Measurements from ENCODE around the gene CKLF.
"Not testable (repeated sequence)": the region's sequence is repeated elsewhere in the genome, so short reads cannot be mapped to it uniquely, and the experiment has no call there.

Gene CKLF

DNA sequence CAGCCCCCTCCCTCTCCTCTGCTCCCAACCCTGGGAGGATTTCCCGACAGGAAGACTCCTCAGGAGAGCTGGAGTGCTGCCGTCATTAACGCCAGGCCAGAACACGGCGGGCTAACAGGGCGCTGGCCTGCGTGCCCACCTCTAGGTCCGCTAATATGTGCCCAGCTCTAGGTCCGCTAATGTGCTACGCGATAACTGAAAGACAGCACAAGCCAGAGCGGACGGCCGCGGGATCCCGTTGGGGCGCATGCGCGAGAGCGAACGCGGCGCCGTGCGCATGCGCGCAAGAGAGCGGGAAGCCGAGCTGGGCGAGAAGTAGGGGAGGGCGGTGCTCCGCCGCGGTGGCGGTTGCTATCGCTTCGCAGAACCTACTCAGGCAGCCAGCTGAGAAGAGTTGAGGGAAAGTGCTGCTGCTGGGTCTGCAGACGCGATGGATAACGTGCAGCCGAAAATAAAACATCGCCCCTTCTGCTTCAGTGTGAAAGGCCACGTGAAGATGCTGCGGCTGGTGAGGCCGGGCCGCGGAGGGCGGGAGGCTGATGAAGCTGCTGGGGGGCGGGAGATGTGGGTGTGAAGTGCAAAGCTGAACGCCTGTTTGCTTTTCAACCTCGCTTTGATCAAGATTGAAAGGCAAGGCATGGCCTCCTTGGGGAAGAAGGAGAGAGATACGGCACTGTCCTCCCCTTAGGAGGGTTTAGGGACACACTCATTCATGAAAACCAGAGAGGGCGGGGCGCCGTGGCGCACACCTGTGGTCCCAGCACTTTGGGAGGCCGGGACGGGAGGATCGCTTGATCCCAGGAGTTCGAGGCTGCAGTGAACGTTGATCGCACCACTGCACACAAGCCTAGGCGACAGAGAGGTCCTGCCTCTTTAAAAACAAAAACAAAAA, at the start of gene CKLF:
CKLF (plus strand) TSS at position 291 of the 892 bp plus-strand sequence; CDS start at position 431, 140 bp downstream.
- in situ Hi-C loops (cut with HindIII; ENCODE audit: low sequenced_read_pairs), result no loop called here

- in situ Hi-C loops (cut with HindIII; ENCODE audit: low sequenced_read_pairs), result no loop called here
Observed at GRCh38 chr16:66503030-66503429, 49.3 kb upstream of the CKLF start.

- in situ Hi-C loops (cut with HindIII; ENCODE audit: low sequenced_read_pairs), result no loop called here
Observed at GRCh38 chr16:66503612-66504011, 48.8 kb upstream of the CKLF start.

- in situ Hi-C loops (cut with HindIII; ENCODE audit: low sequenced_read_pairs), result no loop called here
Observed at GRCh38 chr16:66507731-66508239, 44.6 kb upstream of the CKLF start.

DNA sequence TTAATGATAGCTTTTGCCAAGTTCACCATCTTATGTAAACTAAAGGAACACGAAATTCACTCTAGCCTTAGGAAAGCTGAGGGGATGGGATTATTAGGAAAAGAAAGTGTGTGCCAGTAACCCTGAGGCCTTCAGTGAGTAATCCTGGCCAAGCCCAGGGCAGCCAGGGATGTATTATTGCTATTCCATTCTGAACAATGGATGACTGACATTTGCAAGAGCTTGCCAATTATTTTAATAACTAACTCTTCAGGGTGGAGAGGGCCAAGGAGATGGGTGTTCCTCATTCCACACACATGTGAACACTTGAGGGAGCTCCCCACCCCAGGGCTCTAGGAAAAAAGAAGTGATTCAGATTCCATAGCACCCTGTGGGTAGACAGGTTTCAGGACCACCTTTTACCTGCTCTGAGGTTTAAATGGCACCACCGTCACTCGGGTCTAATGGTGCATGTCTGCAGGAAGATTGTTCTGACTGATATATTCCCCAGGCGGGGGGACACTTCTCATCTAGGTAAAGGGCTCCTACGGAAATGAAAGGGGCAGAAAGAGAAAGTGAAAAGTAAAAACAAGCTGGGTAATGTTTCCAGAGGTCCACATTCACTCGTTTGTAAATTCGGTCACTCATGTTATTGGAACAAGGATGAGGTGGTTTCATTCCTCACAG, 44.0 kb upstream of the CKLF start:
- in situ Hi-C loops (cut with HindIII; ENCODE audit: low sequenced_read_pairs), result no loop called here

DNA sequence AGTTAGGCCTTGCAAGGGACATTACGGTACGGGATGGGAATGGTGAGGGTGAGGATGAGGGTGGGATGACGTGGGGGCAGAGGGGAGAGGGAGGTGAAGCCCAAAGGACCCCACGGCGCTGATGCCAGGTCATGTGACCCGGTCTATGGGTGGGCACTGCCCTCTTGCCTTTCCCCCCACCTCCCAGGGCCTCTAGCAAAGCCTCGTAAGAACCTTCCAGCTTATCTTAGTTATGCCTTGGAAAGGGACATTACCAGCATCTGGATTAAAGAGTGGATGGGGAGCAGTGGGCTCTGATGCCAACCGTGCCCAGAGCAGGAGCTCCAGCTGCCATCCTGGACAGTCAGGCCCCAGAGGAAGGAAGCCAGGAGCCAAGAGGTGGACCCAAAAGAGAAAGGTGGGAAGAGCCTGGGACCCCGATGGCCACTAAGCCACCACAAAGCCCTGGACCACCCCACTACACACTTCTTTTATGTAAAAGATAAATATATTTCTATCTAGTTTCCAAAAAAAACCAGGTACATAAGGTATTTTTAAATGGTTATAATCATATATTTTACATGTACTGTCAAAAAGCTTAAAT, 43.4 kb upstream of the CKLF start:
- in situ Hi-C loops (cut with HindIII; ENCODE audit: low sequenced_read_pairs), result no loop called here

GRCh38 chr16:66509576-66509975, 42.8 kb upstream of the CKLF start:
- in situ Hi-C loops (cut with HindIII; ENCODE audit: low sequenced_read_pairs), result no loop called here

- in situ Hi-C loops (cut with HindIII; ENCODE audit: low sequenced_read_pairs), result no loop called here
Observed at GRCh38 chr16:66510298-66510697, 42.1 kb upstream of the CKLF start.

DNA sequence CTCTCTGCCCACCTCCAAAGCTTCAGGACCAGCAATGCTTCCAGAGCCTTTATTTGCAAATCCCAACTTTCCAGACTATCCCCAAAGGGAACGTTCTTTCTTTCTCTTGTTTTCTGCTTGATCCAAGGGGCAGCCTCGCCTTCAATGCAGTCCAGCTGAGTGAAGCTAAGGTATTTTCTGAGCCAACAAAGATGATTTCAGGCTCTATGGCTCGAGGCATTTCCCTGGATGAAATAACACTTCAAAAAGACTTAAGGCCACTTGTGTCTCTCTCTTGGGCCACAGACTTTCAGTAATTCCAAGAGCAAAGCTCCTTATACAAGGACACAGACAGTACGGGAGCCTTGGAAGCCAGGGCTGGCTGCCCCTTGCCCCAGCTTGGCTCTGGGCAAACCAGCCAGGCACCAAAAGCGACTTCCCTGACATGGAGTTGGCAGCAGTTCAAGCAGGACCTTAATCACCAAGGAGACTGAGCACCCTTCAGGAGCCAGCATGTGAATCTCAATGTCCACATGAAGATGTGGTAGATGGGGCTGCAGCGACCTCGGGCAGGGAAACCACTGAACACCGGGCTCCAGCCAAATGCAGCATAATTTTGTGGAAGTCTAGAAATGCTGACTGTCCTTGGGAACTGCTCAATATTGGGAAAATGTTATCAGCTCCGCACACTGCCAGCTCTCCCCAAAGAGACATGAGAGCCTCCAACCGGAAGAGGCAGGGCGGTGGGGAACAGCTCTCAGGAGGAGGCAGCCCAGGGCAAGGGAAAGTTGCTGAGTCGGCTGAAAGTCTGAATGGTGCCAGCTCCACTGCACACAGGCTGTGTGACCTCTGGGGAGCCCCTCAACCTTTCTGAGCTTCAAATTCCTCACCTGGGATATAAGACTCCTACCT, 41.4 kb upstream of the CKLF start:
- in situ Hi-C loops (cut with HindIII; ENCODE audit: low sequenced_read_pairs), result no loop called here

- in situ Hi-C loops (cut with HindIII; ENCODE audit: low sequenced_read_pairs), result no loop called here
Observed at GRCh38 chr16:66511602-66512271, 40.6 kb upstream of the CKLF start.

DNA sequence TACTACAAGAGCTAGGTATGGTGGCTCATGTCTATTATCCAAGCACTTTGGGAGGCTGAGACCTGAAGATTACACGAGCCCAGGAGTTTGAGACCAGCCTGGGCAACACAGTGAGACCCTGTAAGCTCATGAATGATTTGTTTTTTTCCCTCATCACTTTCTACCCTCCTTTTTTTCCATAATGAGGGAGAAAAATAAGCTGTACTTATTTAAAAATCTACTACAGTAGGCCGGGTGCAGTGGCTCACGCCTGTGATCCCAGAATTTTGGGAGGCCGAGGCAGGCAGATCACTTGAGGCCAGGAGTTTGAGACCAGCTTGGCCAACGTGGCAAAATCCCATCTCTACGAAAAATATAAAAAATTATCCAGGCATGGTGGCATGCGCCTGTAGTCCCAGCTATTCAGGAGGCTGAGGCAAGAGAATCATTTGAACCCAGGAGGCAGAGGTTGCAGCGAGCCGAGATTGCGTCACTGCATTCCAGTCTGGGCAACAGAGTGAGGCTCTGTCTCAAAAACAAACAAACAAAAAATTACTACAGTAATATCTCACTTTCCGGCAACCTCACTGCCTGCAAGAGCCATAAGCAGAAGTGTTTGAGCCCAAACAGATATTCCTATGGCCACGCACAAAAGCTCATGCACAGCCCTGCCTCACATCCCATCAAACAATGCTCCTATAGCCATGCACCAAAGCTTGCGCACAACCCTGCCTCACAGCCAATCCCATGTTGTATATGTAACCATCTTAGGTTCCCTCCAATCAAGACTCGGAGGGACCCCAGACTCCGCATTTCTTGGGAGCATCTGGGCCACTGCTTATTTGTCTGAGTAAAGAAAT, 39.9 kb upstream of the CKLF start:
- in situ Hi-C loops (cut with HindIII; ENCODE audit: low sequenced_read_pairs), result no loop called here

DNA sequence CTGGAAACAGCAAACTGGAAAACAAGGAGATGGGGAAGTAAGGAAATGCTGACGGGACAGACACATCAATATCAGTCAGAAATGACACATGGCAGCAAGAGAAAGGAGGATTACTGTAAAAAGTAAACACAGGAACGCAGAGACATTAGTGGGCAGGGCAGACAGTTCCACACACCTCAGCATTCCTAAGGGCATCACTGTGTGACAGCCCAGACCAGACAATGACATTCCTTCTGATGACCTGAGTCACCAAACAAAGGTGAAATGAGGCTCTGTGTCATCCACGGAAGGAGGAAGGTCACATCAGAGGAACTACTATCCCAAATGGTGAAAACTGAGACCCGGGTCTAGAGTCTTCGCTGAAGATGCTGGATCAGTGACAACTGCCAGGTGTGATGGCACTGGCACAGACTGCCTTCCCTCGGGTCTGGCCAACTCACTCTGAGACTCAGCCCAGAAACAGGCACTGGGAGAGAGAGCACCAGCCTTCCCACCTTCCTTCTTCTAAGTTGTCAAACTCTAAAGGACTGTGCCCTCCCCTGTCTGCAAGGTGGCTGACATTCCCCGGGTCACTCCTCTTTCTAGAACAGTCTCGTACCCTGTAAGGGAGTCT, 39.2 kb upstream of the CKLF start:
- in situ Hi-C loops (cut with HindIII; ENCODE audit: low sequenced_read_pairs), result no loop called here

DNA sequence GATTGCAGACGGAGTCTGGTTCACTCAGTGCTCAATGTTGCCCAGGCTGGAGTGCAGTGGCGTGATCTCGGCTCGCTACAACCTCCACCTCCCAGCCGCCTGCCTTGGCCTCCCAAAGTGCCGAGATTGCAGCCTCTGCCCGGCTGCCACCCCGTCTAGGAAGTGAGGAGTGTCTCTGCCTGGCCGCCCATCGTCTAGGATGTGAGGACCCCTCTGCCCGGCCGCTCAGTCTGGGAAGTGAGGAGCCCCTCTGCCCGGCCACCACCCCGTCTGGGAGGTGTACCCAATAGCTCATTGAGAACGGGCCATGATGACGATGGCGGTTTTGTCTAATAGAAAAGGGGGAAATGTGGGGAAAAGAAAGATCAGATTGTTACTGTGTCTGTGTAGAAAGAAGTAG, 38.0 kb upstream of the CKLF start:
- in situ Hi-C loops (cut with HindIII; ENCODE audit: low sequenced_read_pairs), result not testable (repeated sequence)

- in situ Hi-C loops (cut with HindIII; ENCODE audit: low sequenced_read_pairs), result not testable (repeated sequence)
Observed at GRCh38 chr16:66514980-66515595, 37.3 kb upstream of the CKLF start.

- in situ Hi-C loops (cut with HindIII; ENCODE audit: low sequenced_read_pairs), result no loop called here
Observed at GRCh38 chr16:66515596-66516508, 36.5 kb upstream of the CKLF start.

- in situ Hi-C loops (cut with HindIII; ENCODE audit: low sequenced_read_pairs), result no loop called here
Observed at GRCh38 chr16:66516509-66516807, 35.9 kb upstream of the CKLF start.

DNA sequence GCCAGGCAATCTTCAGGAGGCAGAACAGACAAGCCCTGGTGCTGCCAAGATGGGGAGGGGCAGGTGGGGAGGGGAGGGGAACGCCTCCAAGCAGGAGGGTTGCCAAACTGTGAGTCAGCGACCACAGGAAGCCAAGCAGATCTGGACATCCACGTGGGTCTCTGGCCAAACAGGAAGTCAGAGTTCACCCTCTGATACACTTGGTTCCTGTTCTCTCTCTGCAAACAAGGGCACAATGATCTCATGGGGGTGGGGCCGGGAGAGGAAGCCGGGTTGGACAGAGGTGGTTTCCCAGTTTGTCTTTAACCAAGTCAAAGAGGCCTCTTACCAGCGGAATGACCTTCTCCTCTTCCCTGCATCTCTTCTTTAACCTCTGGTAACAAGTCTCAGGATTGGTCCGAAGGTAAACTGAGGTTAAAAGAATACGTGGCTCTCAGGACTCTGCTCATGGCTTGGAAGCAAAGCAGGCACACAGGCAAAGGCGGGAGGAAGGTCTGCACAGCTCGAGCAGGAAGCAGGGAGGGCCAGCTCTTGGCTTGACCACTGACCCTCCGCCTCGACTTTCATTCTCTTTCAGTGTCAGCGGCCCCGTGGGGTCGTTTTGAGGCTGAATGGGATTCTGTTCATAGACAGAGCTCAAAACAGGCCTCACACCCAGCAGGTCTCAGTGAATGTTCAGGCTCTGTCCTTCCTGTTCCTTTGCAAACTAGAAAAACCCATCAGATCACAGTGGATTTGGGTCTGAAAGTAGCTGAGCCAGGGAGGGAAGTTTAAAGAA, 35.4 kb upstream of the CKLF start:
- in situ Hi-C loops (cut with HindIII; ENCODE audit: low sequenced_read_pairs), result no loop called here

All from endothelial cell of hepatic sinusoid (primary cell).